GM13977 (cell line): ENCODE measurements around the gene ABRAXAS1.

ENCODE experiments used
- DNase-seq: peaks from one replicate; pipeline ENCODE4 v3.0.0; 2012; ENCODE audit warnings: low spot score
- in situ Hi-C: fragments of 300-500 bp; cut with MboI; formaldehyde crosslinking; loops from one replicate; pipeline ENCODE4 v1.12.0; 2022; ENCODE audit warnings: low sequenced_read_pairs, low pct_unique_long_range_greater_than_20kb, mixed read lengths, inconsistent platforms; ENCODE audit not compliant: unreplicated experiment
- TF ChIP-seq, protein P1 (sequence below): IDR thresholded peaks from 2 replicates; pipeline ENCODE4 v1.5.1; 2012; ENCODE audit warnings: mild to moderate bottlenecking, control low read depth; ENCODE audit not compliant: insufficient read depth; ENCODE audit errors: extremely low read depth, missing control alignments

Gene ABRAXAS1

DNA sequence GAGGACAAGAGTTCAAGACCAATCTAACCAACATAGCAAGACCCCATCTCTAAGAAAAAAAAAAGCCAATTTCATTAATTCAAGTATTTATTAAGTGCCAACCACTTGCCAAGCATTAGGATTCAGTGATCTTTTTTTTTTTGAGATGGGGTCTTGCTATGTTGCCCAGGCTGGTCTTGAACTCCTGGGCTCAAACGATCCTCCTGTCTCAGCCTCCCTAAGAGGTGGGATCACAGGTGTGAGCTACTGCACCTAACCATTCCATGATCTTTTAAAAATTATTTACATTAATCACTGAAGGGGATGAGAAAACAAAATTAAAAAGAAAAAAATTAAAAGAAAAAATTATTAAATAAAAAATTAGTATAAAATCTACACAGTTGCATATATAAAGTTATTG is 53.7 kb downstream of the ABRAXAS1 start:
- no peak for DNase-seq
- TF ChIP-seq, protein P1, sequence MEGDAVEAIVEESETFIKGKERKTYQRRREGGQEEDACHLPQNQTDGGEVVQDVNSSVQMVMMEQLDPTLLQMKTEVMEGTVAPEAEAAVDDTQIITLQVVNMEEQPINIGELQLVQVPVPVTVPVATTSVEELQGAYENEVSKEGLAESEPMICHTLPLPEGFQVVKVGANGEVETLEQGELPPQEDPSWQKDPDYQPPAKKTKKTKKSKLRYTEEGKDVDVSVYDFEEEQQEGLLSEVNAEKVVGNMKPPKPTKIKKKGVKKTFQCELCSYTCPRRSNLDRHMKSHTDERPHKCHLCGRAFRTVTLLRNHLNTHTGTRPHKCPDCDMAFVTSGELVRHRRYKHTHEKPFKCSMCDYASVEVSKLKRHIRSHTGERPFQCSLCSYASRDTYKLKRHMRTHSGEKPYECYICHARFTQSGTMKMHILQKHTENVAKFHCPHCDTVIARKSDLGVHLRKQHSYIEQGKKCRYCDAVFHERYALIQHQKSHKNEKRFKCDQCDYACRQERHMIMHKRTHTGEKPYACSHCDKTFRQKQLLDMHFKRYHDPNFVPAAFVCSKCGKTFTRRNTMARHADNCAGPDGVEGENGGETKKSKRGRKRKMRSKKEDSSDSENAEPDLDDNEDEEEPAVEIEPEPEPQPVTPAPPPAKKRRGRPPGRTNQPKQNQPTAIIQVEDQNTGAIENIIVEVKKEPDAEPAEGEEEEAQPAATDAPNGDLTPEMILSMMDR: no peak
- in situ Hi-C loops: no loop called here

DNA sequence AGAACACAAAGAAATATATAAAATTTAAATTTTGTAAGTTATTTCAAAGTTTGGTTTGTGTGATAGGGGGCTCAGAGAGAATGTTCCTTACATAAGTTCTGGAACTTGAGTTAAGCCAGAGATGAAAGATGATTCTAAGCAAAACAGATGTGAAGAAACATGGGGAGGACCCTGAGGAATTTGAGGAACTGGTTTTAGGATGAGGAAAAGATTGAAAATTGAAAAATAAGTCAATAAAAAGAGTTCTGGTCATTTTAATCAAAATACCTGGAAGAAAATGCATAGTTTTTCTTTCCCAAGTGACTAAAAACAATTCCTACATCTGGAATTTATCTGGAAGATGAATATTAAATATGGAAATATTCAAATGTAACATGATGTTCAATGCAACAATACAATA is 66.7 kb downstream of the ABRAXAS1 start:
- no peak for DNase-seq
- in situ Hi-C loops: no loop called here
- TF ChIP-seq, protein P1: no peak

DNA sequence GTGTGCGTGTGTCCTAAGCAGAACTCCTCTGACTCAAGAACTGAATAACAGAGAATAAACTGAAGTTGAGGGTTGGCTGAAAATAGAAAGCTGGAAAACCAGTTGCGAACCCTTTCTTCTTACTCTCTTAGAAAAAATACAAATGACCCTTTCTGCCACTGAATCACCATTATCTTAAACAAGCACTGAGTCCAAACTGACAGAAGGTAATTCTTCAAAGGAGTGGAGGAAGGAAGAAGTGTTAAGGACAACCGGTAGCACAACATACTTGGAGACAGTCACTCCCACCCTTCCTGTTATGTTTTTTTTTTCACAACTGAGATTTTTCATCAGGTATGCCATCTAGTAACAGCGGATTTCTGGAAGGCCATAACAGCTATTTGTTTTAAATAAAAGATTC is 67.3 kb downstream of the ABRAXAS1 start:
- no peak for DNase-seq
- in situ Hi-C loops: no loop called here
- TF ChIP-seq, protein P1: no peak

DNA sequence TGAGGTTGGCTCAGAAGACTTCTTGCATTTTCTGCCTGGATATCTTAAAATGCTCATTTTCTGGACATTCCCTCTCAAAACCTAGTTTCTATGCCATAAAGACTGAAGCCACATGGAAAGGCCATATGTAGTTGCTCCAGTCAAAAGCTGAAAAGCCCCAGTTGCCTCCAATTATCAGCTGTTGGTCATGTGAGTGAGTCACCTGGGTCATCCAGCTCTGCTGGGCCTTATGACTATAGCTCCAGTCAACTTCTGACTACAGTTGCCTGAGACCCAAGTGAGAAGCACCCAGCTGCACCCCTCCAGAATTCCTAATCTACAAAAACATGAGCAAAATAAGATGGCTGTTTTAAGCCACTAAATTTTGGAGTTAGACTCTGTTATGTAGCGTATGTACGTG is 71.2 kb downstream of the ABRAXAS1 start:
- DNase-seq: no peak
- in situ Hi-C loops: no loop called here
- TF ChIP-seq, protein P1: no peak
